SW480 (cell line): Measurements from ENCODE around the gene FRMD4A.
A peak's percentile ranks its signal among the peaks of the same experiment; 100 is the strongest.
"Not testable (repeated sequence)": the region's sequence is repeated elsewhere in the genome, so short reads cannot be mapped to it uniquely, and the experiment has no call there.

Source experiments
- DNase-seq: peaks from one replicate; pipeline ENCODE4 v3.0.0-alpha.2; 2016; ENCODE audit warnings: low spot score

FRMD4A gene

DNA sequence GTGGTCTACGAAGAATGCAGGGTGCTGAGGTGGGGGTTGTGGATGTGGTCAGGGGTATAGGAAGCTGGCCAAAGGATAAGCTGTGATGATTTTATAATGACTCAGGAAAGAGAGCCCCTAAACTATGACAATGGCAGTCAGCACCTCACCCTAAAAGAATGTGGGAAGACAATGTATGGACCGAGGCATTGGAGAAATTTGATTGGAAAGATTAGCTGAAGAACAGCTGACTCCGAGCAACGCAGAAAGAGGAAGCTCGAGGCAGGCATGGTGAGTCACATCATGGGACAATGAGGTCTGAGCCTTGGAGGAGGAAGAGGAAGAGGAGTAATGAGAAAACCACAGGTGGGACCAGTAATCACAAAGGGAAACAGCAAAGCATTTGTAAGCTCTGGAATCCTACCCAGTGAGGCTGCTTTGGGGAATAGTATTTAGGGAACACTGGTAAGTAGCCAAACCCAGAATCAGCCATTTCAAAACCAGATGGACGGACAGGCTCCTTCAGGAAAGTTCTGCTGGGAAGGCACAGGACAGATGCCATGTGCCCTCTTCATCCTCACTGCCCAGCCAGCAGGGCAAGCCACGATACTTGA, 448.5 kb downstream of the FRMD4A start:
- peak; percentile 64 for DNase-seq

GRCh38 chr10:13880760-13881159, 450.0 kb downstream of the FRMD4A start:
- DNase-seq, result no peak

DNA sequence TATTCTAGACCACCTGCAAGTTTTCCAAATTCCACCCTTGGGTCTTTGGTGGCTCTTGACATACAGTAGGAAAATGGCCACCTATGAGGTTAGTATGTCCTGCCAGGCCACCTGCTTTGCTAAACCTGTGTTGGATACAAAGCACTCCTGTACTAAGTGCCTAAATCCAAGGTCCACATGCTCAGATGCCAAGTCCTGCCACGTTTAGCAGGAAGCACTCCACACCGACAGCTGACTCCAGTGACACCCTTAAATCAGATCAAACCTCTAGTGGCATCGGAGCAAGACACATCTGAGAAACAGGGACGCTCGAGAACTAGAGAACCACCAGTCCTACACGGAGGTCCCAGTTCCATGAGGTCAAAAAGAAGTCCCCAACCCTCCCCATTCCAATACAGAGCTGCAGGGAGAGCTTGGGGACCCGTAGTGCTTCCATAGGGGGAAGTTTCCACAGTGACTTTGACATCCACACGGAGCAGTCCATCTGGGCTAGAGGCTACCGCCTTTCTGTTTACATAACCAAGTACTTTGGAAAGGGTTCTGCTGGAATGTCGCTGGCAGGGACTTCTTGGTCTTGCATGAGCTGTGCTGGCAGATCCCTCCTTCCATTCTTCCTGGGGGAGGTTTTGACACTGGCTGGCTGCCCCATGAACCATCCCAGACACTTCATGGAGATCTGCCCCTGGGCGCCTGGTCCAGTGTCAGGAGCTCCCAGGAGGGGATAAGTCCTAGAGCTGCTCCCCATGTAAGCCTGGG, 453.4 kb downstream of the FRMD4A start:
- DNase-seq, result no peak

- DNase-seq, result no peak
These were observed 457.5 kb downstream of the FRMD4A start for GRCh38 chr10:13873196-13873595.

- no peak for DNase-seq
These were observed 458.3 kb downstream of the FRMD4A start for GRCh38 chr10:13872411-13872810.

DNA sequence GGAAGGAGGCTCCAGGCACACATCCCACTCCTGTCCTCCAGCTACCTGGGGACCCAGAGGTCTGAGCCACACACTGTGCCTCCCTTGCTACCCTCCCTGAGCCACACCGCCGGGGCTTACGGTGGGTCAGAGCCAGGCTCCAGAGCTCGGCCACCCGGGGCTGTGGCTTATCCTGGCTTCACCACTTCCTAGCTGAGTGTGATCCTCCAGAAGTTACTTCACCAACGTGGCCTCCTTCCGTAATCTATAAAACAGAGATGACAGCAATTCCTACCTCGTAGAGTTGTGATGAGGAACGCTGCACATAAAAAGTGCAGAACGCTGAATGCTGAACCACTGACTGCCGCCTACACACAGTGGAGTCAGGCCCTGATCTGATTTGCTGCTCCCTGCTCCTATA, 458.9 kb downstream of the FRMD4A start:
- no peak for DNase-seq

DNA sequence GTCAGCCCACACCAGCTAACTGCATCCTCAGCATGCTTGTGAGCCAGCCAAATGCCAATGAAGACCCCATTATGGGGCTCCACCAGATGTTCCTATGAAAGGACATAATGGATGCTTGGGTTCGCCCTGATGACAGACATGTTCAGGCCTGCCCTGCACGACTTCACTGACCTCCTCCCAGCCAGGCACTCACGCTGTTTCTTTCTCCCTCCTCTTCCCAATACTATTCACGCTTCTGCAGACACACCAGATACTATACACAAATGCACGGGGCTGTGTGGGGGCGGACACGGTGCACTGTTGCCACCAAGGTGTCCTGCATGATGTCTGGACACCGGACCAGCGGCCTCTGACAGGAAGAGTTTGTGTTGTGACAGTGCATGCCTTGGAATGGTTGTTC, 459.7 kb downstream of the FRMD4A start:
- no peak for DNase-seq

DNA sequence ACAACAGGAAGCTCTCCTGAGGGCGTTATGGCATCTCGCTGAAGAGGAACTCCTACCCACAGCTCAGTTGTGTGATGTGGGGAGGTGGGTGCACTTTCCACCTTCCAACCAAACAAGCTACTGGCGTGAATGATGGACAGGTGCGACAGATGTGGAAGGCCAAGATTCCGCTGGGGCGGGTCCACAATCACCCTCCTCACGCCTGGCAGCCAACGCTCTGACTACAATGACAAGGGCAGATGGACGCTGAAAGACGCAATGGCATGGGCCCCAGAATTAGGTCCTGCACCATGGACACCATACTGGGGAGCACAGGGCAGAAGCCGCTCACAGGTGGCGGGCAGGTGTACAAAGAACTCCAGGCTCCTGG, 461.4 kb downstream of the FRMD4A start:
- DNase-seq, result no peak

- DNase-seq, result no peak
These were observed 462.0 kb downstream of the FRMD4A start for GRCh38 chr10:13868528-13869294.

- DNase-seq, result no peak
These were observed 462.9 kb downstream of the FRMD4A start for GRCh38 chr10:13867822-13868221.

- DNase-seq, result no peak
These were observed 464.8 kb downstream of the FRMD4A start for GRCh38 chr10:13865758-13866491.

DNA sequence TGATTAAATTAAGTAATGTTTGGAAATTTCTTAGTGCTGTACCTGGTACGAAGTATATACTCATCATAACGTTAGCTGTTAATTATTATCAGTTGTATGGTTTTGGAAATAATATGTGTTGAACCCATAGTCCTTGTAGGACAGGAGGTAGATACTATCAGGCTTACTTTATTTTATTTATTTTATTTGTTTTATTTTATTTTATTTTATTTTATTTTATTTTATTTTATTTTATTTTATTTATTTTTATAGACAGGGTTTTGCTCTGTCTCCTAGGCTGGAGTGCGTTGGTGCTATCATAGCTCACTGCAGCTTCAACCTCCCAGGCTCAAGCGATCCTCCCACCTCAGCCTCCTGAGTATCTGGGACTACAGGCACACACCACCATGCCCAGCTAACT, 465.5 kb downstream of the FRMD4A start:
- DNase-seq, result not testable (repeated sequence)

DNA sequence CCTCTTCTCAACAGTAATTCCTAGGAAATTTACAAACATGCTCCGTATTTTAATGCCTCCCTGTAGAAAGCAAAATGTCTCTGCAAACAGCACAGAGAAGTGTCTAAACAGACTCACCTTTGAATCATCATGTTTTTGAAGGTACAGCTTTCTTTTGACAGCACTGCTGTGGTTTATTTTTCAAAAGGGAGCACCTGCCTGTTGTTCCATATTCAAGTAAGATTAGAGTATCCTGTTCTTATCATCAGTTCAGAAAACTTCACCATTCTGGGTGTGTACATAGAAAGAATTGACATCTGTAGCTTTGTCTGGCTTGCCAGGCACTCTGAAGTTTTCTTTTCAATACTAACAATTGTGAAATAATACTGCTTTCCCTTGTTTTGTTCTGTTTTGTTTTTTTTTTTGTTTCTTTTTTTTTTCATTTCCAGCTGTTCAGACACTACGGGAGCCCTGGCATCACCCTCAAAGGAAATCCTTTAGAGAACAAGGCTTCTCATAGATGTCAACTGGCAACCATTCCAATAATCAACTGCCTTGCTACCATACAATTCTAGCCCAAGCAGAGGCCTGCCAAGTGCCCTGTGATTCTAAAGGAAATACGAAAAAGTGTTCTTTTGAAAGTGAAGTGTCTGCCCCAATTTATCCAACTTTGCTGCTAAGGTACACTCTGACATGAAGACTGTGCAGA, 468.0 kb downstream of the FRMD4A start:
- no peak for DNase-seq

- DNase-seq, result no peak
These were observed 469.8 kb downstream of the FRMD4A start for GRCh38 chr10:13860886-13861285.

GRCh38 chr10:13859979-13860654, 470.6 kb downstream of the FRMD4A start:
- DNase-seq, result no peak

DNA sequence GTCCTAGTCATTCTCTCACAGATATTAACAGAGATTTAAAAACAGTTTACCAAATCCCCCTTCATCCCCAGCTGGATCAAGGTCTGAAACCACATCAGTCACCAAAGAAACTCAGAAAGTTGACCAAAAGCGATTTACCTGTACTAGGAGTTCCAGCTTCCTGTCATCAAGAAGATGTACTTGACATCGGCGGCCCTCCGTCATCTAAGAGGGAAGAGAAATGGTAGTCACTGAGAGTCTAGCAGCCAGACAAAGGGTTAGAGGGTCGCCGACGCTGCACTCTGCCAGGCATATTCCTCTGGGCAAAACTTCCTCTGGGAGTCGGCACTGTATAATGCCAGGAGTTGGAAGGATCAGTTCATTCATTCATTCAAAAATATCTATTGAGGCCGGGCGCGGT, 472.0 kb downstream of the FRMD4A start:
- DNase-seq, result no peak

GRCh38 chr10:13857451-13857850, 473.3 kb downstream of the FRMD4A start:
- DNase-seq, result no peak

DNA sequence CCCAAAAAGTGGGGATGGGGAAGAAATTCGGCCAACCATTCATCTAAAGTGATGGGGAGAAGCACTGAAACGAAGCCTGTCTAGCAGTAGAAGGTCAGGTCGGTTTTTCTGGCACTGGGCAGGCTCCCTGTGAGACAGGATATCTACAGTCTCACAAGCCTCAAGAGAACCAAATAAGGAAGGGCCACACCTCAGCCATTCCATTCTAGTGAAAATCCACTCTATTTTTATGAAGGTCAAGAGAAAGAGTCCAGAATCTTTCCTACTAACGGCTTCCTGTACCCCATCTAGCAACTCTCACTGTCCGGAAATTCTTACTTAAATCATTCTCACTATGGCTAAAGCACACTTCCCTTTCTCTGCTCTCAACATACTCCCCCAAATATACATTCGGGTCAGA, 476.9 kb downstream of the FRMD4A start:
- no peak for DNase-seq

DNA sequence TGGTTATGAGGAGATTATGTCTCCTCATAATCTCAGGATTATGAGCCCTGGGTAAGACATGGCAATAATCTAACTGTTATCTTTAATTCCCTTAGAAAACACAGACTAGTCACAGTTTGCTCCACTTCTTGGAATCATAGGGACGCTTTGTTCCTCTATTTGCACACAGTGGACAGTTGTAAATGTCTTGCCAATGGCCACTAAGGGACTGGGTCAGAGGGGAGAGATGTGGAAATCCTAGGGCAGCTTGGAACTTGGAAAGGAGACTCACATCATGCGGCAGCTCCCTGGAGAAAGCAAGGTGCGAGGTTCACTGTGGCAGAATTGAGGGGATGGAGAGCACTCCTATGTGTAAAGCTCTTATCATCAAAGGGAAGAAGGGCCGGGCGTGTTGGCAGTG, 477.9 kb downstream of the FRMD4A start:
- no peak for DNase-seq

DNA sequence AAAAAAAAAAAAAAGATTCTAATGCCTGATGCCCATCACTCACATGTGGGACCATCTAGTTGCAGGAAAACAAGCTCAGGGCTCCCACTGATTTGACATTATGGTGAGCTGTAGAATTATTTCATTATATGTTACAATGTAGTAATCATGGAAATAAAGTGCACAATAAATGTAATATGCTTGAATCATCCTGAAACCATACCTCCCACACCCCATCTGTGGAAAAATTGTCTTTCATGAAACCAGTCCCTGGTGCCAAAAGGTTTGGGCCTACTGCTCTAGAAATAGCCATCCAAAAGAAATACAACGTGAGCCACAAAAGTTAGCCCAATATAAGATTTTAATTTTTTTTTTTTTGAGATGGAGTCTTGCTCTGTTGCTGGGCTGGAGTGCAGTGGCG, 478.8 kb downstream of the FRMD4A start:
- no peak for DNase-seq
